GM18502 (cell line): ENCODE data around the gene SH3PXD2A.
"Not testable (repeated sequence)": the region's sequence is repeated elsewhere in the genome, so short reads cannot be mapped to it uniquely, and the experiment has no call there.

ENCODE experiments used
- ATAC-seq: cut with Tn5 transposase; IDR thresholded peaks from one replicate; pipeline ENCODE4 v1.9.1; 2021; ENCODE audit warnings: mild to moderate bottlenecking; ENCODE audit not compliant: unreplicated experiment, poor library complexity

The SH3PXD2A gene

DNA sequence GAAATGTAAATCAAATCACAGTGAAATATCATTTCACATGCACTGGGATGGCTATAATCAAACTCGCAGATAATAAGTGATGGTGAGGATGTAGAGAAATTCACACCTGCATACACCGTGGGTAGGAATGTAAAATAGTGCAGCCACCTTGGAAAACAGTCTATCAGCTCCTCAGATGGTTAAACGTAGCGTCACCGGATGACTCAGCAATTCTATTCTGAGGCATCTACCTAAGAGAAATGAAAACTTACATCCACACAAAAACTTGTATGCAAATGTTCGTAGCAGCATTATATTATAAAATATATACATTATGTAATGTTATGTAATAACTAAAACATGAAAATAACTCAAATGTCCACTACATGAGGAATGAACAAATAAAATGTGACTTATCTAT, 38.9 kb downstream of the SH3PXD2A start:
- peak; percentile 52 for ATAC-seq

DNA sequence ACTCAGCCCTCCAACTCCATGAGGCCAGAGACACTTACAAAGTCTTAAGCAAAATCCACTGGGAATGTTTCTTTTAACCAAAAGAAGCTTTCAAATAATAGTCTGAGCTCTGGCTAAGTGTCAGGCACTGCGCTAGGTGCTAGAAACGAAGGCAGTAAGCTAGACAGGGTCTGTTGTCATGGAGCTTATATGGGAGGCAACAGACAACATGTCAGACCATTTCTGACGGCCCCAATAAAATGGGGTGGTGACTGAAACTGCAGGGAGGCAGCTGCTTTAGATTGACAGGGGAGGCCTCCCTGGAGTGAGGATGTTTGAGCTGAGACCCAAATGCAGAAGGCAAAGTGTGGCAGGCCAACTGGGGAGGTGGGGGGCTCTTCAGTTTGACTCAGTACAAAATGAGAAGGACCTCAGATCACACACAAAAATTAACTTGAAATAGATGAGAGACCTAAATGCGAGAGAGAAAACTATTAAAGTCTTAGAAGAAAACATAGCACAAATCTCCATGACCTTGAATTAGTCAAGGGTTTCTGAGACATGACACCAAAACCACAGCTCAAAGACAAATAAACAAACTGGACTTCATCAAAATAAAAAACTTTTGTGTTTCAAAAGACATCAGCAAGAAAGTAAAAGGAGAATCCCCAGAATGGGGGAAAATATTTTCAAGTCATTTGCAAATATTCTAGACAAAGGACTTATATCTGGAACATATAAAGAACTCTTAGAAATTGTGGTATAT, 40.6 kb downstream of the SH3PXD2A start:
- no peak for ATAC-seq

DNA sequence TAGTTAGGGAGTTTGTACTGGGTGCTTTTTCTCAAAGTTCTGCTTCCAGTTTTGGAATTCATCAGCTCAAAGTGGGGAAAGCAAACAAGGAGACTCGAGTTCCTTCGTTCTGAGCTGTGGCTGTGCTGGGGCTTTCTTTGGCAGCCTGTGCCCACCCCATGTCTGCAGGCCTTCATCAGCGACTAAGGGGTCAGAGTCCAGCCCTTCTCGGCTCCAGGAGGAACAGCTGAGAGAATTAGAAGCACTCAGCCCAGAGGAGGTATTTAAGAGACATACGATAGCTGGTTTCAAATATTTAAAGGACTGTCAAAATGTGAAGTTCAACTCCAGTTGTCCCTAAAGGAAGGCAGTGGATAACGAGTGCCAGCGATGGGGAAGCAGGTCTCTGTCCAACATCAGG, 41.3 kb downstream of the SH3PXD2A start:
- no peak for ATAC-seq

DNA sequence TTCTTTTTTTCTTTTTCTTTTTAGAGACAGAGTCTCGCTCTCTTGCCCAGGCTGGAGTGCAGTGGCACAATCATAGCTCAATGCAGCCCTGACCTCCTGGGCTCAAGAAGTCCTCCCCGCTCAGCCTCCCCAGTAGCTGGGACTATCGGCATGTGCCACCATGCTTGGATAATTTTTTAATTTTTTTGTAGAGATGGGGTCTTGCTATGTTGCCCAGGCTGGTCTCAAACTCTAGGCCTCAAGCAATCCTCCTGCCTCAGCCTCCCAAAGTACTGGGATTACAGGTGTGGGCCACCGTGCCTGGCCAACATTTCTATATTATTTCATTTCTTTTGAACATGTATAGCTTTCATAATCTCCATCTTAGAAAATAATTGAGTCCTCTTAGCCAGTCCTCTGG, 42.1 kb downstream of the SH3PXD2A start:
- not testable (repeated sequence) for ATAC-seq

DNA sequence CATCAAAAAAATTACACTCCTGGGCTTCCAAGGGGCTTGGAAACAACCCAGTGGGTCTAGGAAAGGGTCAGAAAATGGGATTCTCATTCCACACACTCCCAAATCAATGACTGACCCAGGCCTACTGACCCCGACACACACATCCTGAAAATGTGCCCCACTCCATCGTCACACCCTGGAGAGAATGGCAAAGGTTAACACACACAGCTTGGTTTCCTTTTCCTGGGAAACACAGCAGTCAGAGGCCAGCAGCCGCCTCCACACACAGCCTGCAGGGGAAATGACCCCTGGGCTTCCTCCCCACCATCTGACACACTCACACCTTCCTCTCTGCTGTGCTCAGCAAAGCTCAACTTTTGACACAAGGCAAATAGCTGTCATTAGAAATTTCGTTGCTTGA, 42.9 kb downstream of the SH3PXD2A start:
- ATAC-seq, result no peak

DNA sequence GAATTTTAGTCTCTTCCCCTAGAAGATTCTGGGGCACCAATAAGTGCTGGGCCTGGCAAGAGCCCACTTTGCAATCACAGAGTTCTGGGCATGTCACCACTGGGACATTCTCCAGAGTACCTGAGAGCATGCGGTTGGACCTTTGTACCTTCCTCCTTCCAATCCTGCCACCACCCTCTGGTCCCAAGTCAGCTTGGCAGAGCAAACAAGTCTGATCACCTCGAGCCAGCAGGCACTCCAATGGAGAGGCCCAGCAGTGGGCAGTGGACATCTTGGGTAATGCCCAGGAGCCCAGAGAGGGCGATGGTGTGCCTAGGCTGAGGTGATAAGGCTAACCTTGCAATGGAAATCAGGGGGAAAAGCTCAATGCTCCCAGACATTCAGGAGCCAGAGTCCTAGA, 43.4 kb downstream of the SH3PXD2A start:
- ATAC-seq, result no peak

DNA sequence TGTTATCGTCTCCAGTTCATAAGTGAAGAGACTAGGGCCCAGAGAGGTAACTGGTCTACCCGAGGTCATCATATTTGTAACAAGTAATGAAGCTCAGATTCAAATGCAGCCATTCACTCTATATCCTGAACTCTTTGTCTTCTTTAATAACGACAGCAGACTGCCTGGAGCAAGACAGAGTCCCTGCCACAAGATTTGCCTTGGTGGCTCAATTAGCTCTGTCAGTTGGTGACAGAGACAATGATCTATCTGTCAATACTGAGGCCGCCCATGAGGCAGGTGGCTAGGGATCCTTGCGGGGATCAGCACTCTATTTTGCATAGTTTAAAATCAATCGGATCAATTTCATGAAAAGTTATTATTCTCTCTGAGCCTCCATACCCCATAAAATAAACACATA, 43.9 kb downstream of the SH3PXD2A start:
- no peak for ATAC-seq

DNA sequence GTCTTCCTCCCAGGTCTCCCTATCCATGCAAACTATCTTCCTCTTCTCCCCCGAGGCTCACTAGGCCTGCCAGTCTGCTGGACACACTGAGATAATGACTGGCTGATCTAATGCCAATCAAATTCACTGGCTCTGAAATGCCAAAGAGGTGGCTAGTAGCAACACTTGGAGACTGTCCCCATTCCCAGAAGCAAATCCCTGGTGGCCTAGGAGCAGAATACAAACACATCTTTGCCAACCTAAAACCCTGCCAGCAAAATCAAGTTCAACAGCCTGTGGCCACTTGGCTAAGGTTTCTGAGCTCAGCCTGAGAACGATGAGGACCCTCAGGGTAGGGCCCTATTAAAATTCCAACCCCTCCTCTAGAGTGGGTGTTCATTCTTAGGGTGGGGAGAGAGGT, 46.6 kb downstream of the SH3PXD2A start:
- ATAC-seq, result no peak

DNA sequence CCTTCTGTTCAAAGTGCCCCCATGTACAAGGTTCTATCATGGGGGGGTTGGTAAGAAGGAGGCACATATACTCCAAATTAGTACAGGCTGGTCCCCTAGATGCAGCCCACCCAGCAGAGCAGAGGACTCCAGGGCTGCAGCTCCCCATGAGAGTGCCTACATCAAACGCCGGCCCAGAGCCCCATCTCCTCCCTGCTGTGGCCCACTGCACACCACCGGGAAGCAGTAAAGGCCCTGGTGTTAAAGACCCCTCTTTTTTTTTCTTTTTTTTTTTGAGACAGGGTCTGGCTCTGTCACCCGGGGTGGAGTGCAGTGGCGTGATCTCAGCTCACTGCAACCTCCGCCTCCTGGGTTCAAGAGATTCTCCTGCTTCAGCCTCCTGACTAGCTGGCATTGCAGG, 47.4 kb downstream of the SH3PXD2A start:
- no peak for ATAC-seq

DNA sequence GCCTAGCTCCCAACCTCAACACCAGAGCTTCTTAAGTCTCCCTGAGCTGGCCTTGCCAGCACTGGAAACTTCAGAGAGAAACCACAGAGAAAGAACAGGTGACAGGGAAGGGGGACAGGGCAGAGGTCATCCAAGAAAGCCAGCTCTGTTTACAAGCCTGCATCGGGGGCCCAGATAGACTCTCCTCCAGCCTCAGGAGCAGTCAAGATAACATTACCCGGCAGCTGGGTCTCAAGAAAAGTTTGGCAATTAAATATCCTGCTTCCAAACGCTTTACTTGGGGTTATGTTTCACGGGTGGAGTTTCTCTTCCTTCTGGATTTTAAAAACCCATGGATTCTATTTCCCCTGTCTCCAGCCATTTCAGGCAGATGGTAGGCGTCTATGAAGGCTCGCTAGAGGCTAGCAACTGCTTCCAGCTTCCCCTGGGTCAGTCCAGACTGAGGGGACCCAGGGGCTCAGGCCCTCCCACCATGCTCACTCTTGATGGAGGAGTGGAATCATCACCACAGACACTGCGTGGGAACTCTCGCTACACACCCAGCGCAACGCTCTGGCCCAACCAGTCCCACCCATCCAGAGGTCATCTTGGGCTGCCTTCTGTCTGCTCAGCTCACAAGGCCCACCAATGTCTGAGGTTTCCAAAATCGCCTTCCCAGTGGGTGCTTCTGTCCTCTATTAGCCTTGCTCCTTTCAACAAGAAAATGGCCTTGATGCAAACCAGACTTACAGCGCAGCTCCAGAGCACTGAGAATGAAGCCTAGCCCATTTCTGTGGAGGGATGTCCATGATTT, 48.8 kb downstream of the SH3PXD2A start:
- ATAC-seq, result no peak

DNA sequence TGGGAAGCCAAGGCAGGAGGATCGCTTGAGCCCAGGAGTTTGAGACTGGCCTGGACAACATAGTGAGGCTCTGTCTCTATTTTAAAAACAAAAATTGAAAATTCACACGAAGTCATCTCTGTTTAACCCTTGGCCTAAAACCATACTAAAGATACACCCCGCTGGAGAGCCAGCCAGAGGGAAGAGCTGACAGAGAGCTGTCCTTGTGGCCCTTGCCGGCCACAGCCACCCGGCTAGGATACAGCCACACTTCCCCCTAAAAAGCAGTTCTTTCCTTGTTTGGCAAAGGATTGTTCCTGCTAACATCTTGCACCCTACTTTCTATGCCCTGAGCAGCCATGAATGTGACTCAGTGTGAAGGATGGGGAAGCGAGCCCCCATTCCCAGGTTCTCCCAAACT, 49.6 kb downstream of the SH3PXD2A start:
- no peak for ATAC-seq

DNA sequence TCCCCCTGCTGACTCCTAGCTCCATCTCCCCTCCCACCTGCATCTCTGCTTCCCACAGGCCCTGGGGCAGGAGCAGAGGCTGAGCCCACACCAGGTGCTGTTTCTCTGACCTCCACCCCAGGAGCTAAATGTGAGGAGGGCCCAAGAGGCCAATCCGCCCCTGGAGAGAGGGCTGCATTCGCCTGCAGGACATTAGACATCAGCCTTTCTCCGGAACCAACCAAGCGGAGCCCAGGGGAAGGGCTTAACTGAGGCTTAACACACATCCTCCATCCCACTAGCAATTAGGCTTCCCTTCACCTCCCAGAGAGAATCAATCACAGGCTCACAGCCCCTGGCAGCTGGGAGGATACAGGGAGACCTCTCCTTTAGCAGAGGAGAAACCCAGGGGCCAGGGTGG, 50.5 kb downstream of the SH3PXD2A start:
- no peak for ATAC-seq

DNA sequence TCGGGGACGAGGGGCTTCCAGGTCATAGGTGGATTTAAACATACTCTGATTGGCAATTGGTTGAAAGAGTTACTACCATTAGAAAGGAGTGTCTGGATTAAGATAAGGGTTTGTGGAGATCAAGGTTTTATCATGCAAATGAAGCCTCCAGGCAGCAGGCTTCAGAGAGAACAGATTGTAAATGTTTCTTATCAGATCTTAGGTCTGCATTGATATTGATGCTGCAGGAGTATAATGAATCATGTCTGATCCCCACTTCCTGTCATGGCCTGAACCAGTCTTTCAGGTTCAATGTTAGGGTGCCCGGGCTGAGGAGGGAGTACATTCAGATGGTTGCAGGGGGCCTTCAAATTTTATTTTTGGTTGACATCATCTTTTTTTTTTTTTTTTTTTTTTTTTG, 51.4 kb downstream of the SH3PXD2A start:
- no peak for ATAC-seq

DNA sequence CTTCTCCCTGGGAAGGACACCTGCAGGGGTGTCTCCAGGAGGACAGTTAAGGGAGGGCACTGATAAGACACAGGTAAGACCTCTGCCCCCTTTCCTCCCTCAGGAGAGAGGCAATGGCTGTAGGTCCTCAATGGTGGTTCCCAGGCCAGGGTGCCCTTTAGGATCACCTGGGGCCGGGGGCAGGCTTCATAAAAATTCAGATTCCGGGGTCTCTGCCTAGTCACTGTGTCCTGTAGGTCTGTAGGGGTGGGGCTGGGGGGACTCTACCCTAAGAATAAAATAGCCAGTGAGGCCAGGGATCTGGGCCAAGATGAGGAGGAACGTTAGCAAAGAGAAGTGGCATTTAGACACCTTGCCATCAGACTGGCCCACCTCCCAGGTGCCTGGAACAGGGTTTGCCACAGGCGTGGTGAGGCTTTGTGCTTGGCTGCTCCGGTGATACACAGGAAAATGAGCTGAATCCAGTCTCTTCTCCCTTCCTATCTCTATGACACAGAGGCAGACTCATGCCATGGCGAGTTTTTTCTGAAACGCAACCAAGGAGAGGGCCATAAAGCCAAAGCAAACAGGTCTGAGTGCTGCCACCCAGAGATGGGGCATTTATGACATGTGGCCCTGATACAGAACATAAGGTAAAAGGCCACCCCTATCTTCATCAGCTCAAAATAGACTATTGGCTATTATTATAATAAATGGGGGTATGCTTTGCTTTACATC, 52.6 kb downstream of the SH3PXD2A start:
- ATAC-seq, result no peak

DNA sequence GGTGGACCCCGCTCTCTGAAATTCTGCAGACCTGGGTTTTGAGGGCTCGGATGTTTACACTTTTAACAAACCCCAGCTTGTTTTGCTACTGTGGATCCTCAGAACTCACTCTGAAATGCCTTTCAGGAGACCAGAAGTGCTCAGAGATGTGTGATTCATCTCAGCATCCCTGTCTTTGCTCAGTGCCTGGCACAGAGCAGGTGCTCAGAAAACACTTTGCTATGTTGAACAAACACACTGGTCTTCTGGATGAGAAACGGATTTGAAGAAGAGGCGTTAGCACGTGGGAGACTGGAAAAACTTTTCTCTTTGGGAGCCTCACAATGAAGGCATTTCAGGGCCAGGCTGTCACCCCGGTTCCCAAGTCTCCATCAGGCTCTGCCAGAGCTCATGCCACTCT, 53.3 kb downstream of the SH3PXD2A start:
- no peak for ATAC-seq

DNA sequence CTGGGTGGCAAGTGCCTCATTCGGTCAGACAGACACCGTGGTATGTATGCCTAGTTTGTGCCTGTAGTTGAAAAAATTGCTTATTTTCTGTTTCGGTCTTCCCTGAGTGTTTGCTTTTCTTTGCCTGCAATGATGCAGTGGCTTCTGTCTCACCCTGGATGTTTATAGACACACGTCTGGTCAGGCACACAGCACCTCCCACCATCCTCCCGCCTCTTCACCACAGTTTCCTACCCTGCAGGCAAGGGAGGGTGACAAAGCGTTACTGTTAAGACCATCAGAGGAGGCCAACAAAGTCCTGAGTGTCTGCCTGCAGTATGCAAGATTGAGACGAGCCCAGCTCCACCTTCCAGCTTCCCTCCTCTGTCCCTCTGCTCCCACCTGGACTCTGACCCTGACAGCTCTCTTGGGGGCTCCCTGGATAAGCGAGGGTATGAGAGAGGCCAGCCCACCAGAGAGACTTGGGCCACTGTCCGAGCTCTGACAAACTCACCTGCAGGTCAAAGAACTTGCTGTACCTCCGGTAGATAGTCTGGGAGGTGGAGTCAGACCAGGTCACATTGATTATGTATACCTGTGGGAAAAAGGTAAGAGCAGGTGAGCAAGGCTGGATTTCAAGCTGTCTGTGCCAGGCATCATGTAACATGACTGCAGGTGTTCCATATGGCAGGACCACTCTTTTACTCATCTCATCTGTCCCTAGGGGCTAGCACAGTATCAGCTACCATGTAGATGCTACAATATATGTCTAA, 54.4 kb downstream of the SH3PXD2A start:
- peak; percentile 58 for ATAC-seq

DNA sequence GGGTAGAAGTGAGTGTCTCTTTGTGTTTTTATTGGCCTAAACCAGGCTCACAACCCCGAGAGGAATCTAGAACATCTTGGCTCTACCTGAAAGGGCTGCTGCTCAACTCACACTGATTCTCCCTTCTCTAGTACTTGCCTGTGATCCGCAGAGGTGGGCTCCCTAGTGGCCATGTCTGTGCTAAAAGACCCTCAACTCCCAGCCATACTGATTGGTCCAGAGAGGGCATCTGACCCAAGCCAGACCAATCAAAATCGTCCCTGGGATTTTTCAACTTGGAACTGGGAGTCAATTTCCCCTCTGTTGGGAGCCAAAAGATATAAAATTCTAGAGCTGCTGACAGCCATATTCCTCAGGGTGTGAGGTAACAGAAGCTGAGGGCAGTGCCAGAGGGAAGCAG, 55.3 kb downstream of the SH3PXD2A start:
- no peak for ATAC-seq

DNA sequence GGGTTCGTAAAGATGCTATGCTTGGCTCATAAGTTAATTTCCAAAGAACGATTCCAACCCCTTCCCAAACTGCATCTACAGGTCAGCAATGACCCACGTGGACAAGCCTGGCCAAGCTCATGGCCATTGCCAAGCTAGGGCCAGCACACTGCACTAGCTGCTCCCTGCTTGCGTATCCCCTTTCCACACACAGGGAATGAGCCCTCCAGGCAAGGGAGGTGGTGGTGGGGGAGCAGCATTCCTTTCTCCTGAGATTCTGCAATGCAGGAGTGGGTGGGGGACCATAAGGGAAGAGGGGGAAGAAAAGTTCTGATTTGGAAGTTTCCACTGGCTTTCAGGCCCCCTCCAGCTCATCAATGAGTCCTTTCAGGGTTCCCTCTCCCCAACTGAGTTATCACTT, 56.0 kb downstream of the SH3PXD2A start:
- no peak for ATAC-seq

DNA sequence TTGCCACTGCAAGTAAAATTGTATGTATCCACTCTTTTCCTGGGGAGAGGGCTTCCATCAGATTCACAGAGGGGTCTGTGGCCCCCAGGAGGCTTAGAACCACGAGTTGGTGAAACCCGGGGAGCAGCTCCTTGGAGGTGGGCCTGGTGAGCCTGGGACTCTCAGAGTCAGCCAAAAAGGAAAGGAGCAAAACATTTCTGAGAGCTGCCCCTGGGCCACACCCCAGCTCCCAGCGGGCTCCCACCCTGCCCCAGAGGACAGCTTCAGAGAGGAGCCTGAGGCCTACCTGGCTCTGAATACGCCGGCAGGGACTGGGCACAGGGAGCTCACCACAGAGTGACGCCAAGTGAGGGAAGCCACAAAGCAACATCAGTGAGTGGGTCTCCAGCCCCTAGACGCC, 56.9 kb downstream of the SH3PXD2A start:
- ATAC-seq, result no peak

DNA sequence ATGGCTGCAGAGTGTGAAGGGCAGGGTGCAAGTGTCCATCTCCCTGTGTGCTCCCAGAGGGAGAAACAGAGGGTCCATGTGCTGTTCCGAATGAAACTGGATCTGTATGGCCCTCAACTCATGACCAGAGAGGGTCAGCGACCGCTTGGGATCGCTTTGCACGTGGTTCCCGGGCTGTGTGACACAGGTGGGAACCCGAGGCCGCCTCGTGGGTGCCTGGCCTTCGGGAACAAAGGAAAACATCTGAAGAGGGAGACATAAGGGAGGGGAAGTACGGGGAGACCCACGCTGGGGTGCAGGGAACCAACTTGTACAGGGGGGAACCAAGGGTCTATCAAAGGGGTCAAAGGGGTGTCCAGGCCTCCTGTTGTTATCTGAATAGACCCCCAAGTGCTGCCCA, 57.5 kb downstream of the SH3PXD2A start:
- no peak for ATAC-seq
